Astrocyte (in vitro differentiated cells and primary cell): Measurements from ENCODE around the gene FOXN4.

ENCODE experiments used
- CTCF ChIP-seq: IDR thresholded peaks from 2 replicates; pipeline ENCODE4 v1.5.1; 2011; ENCODE audit warnings: low read depth, mild to moderate bottlenecking, inconsistent platforms, low read length, moderate library complexity; ENCODE audit not compliant: insufficient read depth
- EZH2 ChIP-seq: IDR thresholded peaks from 2 replicates; pipeline ENCODE4 v1.6.1; 2012; ENCODE audit warnings: mild to moderate bottlenecking, low read length, inconsistent platforms; ENCODE audit not compliant: insufficient read depth

- TF ChIP-seq CTCF (no peak), EZH2 (no peak)
Measured at GRCh38 chr12:109256011-109256410, 53.1 kb downstream of the FOXN4 start.
